Right lobe of liver (tissue), 6 donors: ENCODE results near the gene CFAP57. TPM values are rescaled to one million over a fixed set of nuclear protein-coding genes. Genes with fewer than 3 reads are reported as not detected.
A peak's percentile ranks its signal among the peaks of the same experiment; 100 is the strongest.

Experiments
- ATAC-seq, 4 donors: fragments of 200-7000 bp; cut with Tn5 transposase; one replicate each; pipeline ENCODE4 v1.9.1; 2020; ENCODE audit warnings: mild to moderate bottlenecking in 4 of 4, moderate library complexity in 4 of 4
- DNase-seq, 3 donors: peaks; one replicate each; pipeline ENCODE4 v3.0.0-alpha.2; 2020
- H3K27ac ChIP-seq, 3 donors: fragments of 200-600 bp; one replicate each; pipeline ENCODE4 v1.8.0; 2022
- H3K27me3 ChIP-seq, 2 donors: fragments of 200-600 bp; one replicate each; pipeline ENCODE4 v1.8.0; 2022
- H3K36me3 ChIP-seq, 4 donors: fragments of 200-600 bp; sonication (generic) in 1 of 4; one replicate each; pipeline versions ENCODE4 v1.5.1 to v1.8.0; 2017 to 2022; ENCODE audit warnings: control low read depth in 1 of 4
- H3K4me1 ChIP-seq, 4 donors: fragments of 200-600 bp; sonication (generic) in 1 of 4; one replicate each; pipeline versions ENCODE4 v1.5.1 to v1.8.0; 2017 to 2022; ENCODE audit warnings: control low read depth in 1 of 4
- H3K4me3 ChIP-seq, 3 donors: fragments of 200-600 bp; one replicate each; pipeline ENCODE4 v1.8.0; 2022
- H3K9me3 ChIP-seq, 4 donors: fragments of 200-600 bp; sonication (generic) in 1 of 4; one replicate each; pipeline versions ENCODE4 v1.5.1 to v1.8.0; 2017 to 2022; ENCODE audit warnings: control low read depth in 1 of 4
- POLR2A ChIP-seq: fragments of 450-650 bp; IDR thresholded peaks from one replicate; pipeline ENCODE4 v1.6.1; 2017; ENCODE audit warnings: antibody characterized with exemption, mild to moderate bottlenecking
- WGBS: methylation state at CpG from one replicate; pipeline ENCODE4 v1.1.6; 2018; ENCODE audit warnings: low coverage, low lambda C conversion rate; ENCODE audit not compliant: insufficient coverage; ENCODE audit errors: missing lambda C conversion rate; 5-methylcytosine and 5-hydroxymethylcytosine counted together
- intact Hi-C, 2 donors: fragments of 100-400 bp; cut with DNase I; formaldehyde crosslinking; loops; one replicate each; pipeline versions ENCODE4 v1.11.2 to v1.14.1; 2022
- total RNA-seq, 6 experiments: library from RNA; depleted of rRNA in 2 of 6; stranded (reverse); fragments of >200 nt in 2 of 6; fragmentation: NEBNext Ultra II Directional in 3 of 6; extraction: Animal tissue kit (Norgen Biotek cat#: 25700) in 3 of 6; gene quantifications; one replicate each; pipeline versions ENCODE4 v1.1.0 to v1.2.4, GENCODE V29; 2016 to 2023
- TF ChIP-seq, protein P1 (sequence below), 4 donors: fragments of 200-600 bp in 3 of 4; fragments of 450-650 bp in 1 of 4; IDR thresholded peaks; one replicate each; pipeline versions ENCODE4 v1.5.1 to v1.8.0; 2016 to 2022; ENCODE audit warnings: antibody characterized with exemption in 4 of 4, mild to moderate bottlenecking in 2 of 4
- donor health status: DM: no; HTN: yes; CAD: no.
- donor health status: DM: no; HTN: no; CAD: no.
- donor health status: DM: no; HTN: no; CAD: no.
- donor health status: DM: no; HTN: yes; CAD: no.
- donor health status: DM: no; HTN: yes; CAD: no.

CFAP57 gene
- total RNA-seq, 6 experiments from 2014 or later = not detected

GRCh38 chr1:43221797-43222196 is 49.7 kb downstream of the CFAP57 start:
- TF ChIP-seq POLR2A = no peak
- TF ChIP-seq, protein P1, sequence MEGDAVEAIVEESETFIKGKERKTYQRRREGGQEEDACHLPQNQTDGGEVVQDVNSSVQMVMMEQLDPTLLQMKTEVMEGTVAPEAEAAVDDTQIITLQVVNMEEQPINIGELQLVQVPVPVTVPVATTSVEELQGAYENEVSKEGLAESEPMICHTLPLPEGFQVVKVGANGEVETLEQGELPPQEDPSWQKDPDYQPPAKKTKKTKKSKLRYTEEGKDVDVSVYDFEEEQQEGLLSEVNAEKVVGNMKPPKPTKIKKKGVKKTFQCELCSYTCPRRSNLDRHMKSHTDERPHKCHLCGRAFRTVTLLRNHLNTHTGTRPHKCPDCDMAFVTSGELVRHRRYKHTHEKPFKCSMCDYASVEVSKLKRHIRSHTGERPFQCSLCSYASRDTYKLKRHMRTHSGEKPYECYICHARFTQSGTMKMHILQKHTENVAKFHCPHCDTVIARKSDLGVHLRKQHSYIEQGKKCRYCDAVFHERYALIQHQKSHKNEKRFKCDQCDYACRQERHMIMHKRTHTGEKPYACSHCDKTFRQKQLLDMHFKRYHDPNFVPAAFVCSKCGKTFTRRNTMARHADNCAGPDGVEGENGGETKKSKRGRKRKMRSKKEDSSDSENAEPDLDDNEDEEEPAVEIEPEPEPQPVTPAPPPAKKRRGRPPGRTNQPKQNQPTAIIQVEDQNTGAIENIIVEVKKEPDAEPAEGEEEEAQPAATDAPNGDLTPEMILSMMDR (IDR thresholded peaks at IDR 0.05) = no peak
- no peak for DNase-seq
- H3K27ac ChIP-seq = no peak overlapping the region
- no peak overlapping the region for H3K4me3 ChIP-seq
- WGBS = no CpG with 5 or more reads among the region's 1 CpG
- peaks cover 0 to 9% (median 0%) of the 10 kb centered on the region in 4 donors for H3K4me1 ChIP-seq
- H3K36me3 ChIP-seq = peaks cover 0 to 17% (median 0%) of the 10 kb centered on the region in 4 donors
- ATAC-seq = no peak
- intact Hi-C loops = loop anchor here in 1 of 2 donors (10.0 kb wide), 1 partner anchor 183 kb away; no protein-coding TSS in a partner anchor
- H3K27me3 ChIP-seq = no peaks in the 10 kb centered on the region
- no peaks in the 10 kb centered on the region for H3K9me3 ChIP-seq

DNA sequence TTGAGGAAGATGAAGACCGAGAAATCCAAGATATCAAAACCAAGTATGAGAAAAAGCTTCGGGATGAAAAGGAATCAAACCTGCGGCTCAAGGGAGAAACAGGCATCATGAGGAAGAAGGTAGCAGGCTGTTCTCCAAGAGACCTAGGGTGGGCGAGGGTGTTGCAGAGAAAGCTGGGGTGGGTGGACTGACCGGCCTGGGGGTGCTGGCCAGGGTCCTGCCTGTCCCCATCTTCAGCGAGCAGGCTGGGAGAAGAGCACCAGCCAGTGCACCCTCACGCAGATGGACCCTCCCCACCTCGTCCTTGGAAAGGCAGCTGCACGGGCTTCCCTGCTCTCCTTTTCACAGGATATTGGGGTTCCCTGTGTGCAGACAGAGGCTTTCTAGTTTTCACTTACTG is 50.7 kb downstream of the CFAP57 start:
- no peak overlapping the region for H3K27ac ChIP-seq
- H3K36me3 ChIP-seq = peaks cover 0 to 17% (median 0%) of the 10 kb centered on the region in 4 donors
- intact Hi-C loops = loop anchor here in 1 of 2 donors (10.0 kb wide), 1 partner anchor 182 kb away; no protein-coding TSS in a partner anchor
- WGBS = 83% methylated on average over 2 of the region's 9 CpGs
- ATAC-seq = no peak
- H3K9me3 ChIP-seq = no peaks in the 10 kb centered on the region
- TF ChIP-seq POLR2A = no peak
- TF ChIP-seq, protein P1 (IDR thresholded peaks at IDR 0.05) = no peak
- no peak for DNase-seq
- H3K4me3 ChIP-seq = no peak overlapping the region
- peaks cover 0 to 6% (median 0%) of the 10 kb centered on the region in 4 donors for H3K4me1 ChIP-seq
- H3K27me3 ChIP-seq = no peaks in the 10 kb centered on the region

DNA sequence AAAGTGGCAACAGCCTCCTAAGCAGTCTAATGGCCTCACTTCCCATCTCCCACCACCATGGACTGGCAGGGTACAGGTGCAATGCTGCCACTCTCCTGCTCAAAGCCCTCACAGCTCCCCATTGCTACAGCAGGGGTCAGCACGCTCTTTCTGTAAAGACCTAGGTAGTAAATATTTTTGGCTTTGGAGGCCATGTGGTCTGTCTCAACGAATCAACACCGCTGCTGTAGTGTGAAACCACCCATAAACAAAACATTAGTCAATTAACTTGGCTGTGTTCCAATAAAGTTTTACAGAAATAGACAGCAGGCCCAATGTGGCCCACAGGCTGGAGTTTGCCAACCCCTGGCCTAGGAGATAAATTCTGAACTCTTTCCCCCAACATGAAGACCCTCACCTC is 53.0 kb downstream of the CFAP57 start:
- DNase-seq = no peak
- Histone ChIP-seq H3K9me3 (no peaks in the 10 kb centered on the region), H3K27ac (no peak overlapping the region), H3K4me3 (no peak overlapping the region), H3K4me1 (no peaks in the 10 kb centered on the region), H3K27me3 (no peaks in the 10 kb centered on the region), H3K36me3 (peaks cover 0 to 10% (median 0%) of the 10 kb centered on the region in 4 donors)
- ATAC-seq = peak in 2 of 4 donors; percentile 3 to 36
- 0% methylated on average over 2 of the region's 3 CpGs for WGBS
- intact Hi-C loops = loop anchor here in 1 of 2 donors (10.0 kb wide), 1 partner anchor 180 kb away; no protein-coding TSS in a partner anchor
- TF ChIP-seq, protein P1 (IDR thresholded peaks at IDR 0.05) = no peak
- TF ChIP-seq POLR2A = no peak

DNA sequence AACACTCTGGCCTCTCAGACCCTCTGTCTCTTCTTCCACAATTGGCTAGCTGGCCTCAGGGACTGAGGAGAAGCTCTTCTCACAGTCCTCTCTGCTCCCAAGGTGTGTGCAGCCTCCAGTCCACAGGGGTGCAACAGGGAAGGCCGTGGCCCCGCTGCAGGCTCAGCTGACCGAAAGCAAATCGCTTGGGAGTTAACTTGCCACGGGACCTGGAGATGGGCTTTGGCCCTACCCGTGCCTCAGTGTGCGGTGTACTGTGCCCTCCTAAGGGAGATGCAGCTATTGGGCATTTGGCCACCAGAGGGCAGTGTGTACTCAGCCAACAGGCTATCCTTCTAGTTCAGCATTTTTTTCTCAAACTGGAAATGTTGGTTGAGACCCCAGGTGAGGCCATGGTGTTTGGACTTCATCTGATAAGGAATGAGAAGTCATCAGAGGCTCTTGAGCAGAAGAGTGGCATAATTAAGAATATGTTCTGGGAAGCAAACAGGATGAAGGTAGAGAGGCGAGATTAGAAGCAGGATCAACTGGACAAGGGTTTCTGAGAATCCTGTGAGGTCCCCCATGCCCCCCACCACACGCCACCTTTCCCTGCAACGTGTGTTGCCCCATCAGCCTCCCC is 55.1 kb downstream of the CFAP57 start:
- H3K27ac ChIP-seq = no peak overlapping the region
- DNase-seq (peak; percentile 72 to 78 (median 77)), ATAC-seq (peak; percentile 79 to 88 (median 84))
- H3K4me3 ChIP-seq = no peak overlapping the region
- peaks cover 0 to under 1% (median 0%) of the 10 kb centered on the region in 4 donors for H3K4me1 ChIP-seq
- no peaks in the 10 kb centered on the region for H3K27me3 ChIP-seq
- TF ChIP-seq, protein P1 (IDR thresholded peaks at IDR 0.05) = peak; percentile 88 to 96 (median 94)
- no peak for TF ChIP-seq POLR2A
- no peaks in the 10 kb centered on the region for H3K9me3 ChIP-seq
- H3K36me3 ChIP-seq = peaks cover 0 to 7% (median 0%) of the 10 kb centered on the region in 4 donors
- 13% methylated on average over 3 of the region's 10 CpGs for WGBS
- intact Hi-C loops = loop anchor here in 1 of 2 donors (10.0 kb wide), 1 partner anchor 178 kb away; no protein-coding TSS in a partner anchor
